BLaER1 (cell line): ENCODE measurements around the gene PRDM8.

ENCODE experiments used
- H3K27ac ChIP-seq: shearing (Covaris generic); formaldehyde crosslinking; 2 replicates; pipeline ENCODE4 v1.8.1; 2022
- H3K27me3 ChIP-seq: shearing (Covaris generic); formaldehyde crosslinking; 2 replicates; pipeline ENCODE4 v1.8.1; 2022
- H3K36me3 ChIP-seq: shearing (Covaris generic); formaldehyde crosslinking; 2 replicates; pipeline ENCODE4 v1.8.1; 2022
- H3K4me1 ChIP-seq: shearing (Covaris generic); formaldehyde crosslinking; 2 replicates; pipeline ENCODE4 v1.8.1; 2022
- H3K4me2 ChIP-seq: shearing (Covaris generic); formaldehyde crosslinking; 2 replicates; pipeline ENCODE4 v1.8.1; 2022
- H3K4me3 ChIP-seq: shearing (Covaris generic); formaldehyde crosslinking; 2 replicates; pipeline ENCODE4 v1.8.1; 2022
- H3K9ac ChIP-seq: shearing (Covaris generic); formaldehyde crosslinking; 2 replicates; pipeline ENCODE4 v1.8.1; 2022
- H3K9me3 ChIP-seq: shearing (Covaris generic); formaldehyde crosslinking; 2 replicates; pipeline ENCODE4 v1.8.1; 2022
- H4K20me1 ChIP-seq: shearing (Covaris generic); formaldehyde crosslinking; 2 replicates; pipeline ENCODE4 v1.8.1; 2022
- Cebpa-rat ChIP-seq: shearing (Covaris generic); IDR thresholded peaks from 2 replicates; pipeline ENCODE4 v1.8.1; 2022

Gene PRDM8

DNA sequence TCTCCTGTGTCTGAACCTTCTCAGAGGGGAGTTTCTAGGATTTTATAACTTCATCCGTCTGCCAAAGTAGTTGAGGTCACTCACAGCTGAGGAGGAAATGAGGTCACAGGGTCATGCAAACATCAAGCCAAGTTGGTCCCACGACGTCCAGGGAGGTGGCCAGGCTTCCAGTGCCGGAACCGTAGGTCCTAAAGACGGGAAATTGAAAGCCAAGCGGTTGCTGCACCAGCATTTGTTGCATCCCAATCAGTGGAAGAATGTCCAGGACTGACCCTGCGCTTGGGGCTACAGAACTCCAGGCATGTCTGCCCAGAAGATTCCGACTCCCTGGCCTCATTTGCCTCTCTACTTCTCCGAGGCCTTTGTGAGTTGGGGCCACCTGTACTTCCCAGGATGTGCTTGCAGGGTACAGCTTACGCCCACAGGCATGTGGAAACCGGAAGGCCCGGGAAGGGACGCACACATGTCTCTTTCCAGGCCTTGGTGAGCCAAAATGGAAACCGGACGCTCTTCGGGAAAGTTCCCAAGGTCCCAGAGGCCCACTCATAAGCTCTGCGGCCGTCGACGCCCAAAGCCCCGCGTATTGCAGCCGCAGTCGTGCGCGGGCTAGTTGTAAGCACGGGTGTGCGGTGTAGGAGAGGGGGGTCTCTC lies 9.3 kb downstream of the PRDM8 start:
- no peak overlapping the region for H3K4me3 ChIP-seq
- no peak overlapping the region for H3K9ac ChIP-seq
- no peak for TF ChIP-seq Cebpa-rat
- no peaks in the 10 kb centered on the region for H3K27me3 ChIP-seq
- peaks cover 10% of the 10 kb centered on the region for H3K4me1 ChIP-seq
- no peaks in the 10 kb centered on the region for H4K20me1 ChIP-seq
- no peaks in the 10 kb centered on the region for H3K9me3 ChIP-seq
- no peak overlapping the region for H3K4me2 ChIP-seq
- no peak overlapping the region for H3K27ac ChIP-seq
- no peaks in the 10 kb centered on the region for H3K36me3 ChIP-seq

DNA sequence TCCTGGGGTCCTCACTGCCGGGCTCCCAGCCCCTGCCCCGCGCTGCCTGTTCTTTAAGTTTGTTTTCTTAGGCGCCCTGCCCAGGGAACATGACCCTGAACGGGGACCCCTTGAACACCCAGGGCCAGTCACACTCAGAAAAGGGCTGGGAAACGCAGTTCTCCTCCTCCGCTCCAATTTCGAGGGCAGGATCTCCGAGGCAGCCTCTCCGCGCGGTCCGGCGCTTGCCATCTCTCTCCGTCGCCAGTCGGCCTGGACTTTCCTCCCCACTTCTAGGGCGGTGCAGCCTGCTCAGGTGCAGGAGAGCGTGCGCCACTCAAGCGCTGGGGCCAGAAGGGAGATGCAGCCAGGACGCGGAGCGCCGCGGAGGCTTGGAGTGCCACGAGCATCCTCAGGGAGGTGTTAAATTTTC lies 9.9 kb downstream of the PRDM8 start:
- Histone ChIP-seq H3K9ac (no peak overlapping the region), H3K27ac (no peak overlapping the region), H3K4me3 (no peak overlapping the region), H3K9me3 (no peaks in the 10 kb centered on the region), H3K27me3 (no peaks in the 10 kb centered on the region), H3K4me2 (no peak overlapping the region), H4K20me1 (no peaks in the 10 kb centered on the region), H3K36me3 (no peaks in the 10 kb centered on the region), H3K4me1 (peaks cover 5% of the 10 kb centered on the region)
- no peak for TF ChIP-seq Cebpa-rat

- Histone ChIP-seq H3K4me2 (no peak overlapping the region), H3K9ac (no peak overlapping the region), H3K4me3 (no peak overlapping the region), H4K20me1 (no peaks in the 10 kb centered on the region), H3K4me1 (peaks cover 5% of the 10 kb centered on the region), H3K27ac (no peak overlapping the region), H3K36me3 (no peaks in the 10 kb centered on the region), H3K9me3 (no peaks in the 10 kb centered on the region), H3K27me3 (no peaks in the 10 kb centered on the region)
- no peak for TF ChIP-seq Cebpa-rat
These were observed 10.4 kb downstream of the PRDM8 start for GRCh38 chr4:80207664-80208063.

DNA sequence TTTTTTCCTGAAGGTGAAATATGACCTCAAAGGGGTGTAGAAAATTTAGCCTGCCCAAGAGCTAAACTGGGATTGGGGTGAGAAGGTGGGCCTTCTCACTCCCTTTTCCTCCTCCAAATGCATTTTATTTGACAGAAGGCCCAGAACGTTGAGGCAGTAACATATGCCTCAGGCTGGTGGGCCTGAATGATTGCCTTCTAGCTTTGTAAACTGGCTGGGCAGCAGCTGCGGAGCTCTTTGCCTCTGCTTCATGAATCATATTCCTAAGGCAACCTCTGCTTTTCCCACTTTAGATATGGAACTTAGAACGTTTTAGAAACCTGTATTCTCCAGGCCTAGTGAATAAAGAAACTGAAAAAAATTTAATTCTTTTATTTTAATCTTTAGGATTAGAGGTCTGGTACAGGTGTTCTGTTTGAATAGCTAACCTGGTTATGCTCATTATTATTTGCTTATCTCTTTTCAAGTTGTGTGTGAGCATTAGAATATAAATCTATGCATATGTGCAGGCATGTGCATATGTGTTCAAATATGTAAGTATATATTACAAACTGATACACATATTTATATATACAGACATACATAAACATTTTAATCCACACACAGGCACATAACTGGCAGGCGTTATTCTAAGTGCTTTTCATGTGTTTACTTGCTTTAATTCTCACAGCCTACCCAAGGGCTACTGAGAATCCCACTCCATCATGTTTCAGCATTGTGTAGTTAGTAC lies 11.5 kb downstream of the PRDM8 start:
- Histone ChIP-seq H3K36me3 (no peaks in the 10 kb centered on the region), H4K20me1 (no peaks in the 10 kb centered on the region), H3K4me2 (no peak overlapping the region), H3K4me1 (peaks cover 3% of the 10 kb centered on the region), H3K27me3 (no peaks in the 10 kb centered on the region), H3K4me3 (no peak overlapping the region), H3K9me3 (no peaks in the 10 kb centered on the region), H3K9ac (no peak overlapping the region), H3K27ac (no peak overlapping the region)
- TF ChIP-seq Cebpa-rat, result no peak

DNA sequence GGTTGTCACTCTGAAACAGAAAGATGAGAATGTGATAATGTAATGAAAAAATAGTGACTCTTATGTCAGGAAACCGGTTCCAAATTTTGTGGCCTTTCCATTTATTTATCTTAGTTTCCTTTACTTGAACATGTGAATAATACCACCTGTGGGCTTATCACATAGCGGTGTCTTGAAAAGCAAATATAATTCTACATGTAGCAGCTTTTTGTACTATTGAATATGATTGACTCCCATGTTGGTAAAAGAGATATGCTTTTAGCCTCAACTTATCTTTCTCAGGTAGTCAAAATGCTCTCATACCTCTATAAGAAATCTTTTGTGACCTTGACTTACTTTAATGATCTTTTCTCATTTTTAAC lies 12.0 kb downstream of the PRDM8 start:
- no peaks in the 10 kb centered on the region for H3K9me3 ChIP-seq
- TF ChIP-seq Cebpa-rat, result no peak

GRCh38 chr4:80210549-80210948 lies 13.2 kb downstream of the PRDM8 start:
- Histone ChIP-seq H3K4me1 (no peaks in the 10 kb centered on the region), H3K36me3 (no peaks in the 10 kb centered on the region), H3K27ac (no peak overlapping the region), H3K4me2 (no peak overlapping the region), H4K20me1 (no peaks in the 10 kb centered on the region), H3K4me3 (no peak overlapping the region), H3K27me3 (no peaks in the 10 kb centered on the region), H3K9ac (no peak overlapping the region), H3K9me3 (no peaks in the 10 kb centered on the region)
- no peak for TF ChIP-seq Cebpa-rat

More for the DNA sequence above, 12.0 kb downstream of the PRDM8 start:
- no peaks in the 10 kb centered on the region for H3K27me3 ChIP-seq
- no peaks in the 10 kb centered on the region for H4K20me1 ChIP-seq
- H3K4me2 ChIP-seq, result no peak overlapping the region
- H3K4me1 ChIP-seq, result no peaks in the 10 kb centered on the region
- no peak overlapping the region for H3K9ac ChIP-seq
- no peak overlapping the region for H3K4me3 ChIP-seq
- H3K27ac ChIP-seq, result no peak overlapping the region
- no peaks in the 10 kb centered on the region for H3K36me3 ChIP-seq

DNA sequence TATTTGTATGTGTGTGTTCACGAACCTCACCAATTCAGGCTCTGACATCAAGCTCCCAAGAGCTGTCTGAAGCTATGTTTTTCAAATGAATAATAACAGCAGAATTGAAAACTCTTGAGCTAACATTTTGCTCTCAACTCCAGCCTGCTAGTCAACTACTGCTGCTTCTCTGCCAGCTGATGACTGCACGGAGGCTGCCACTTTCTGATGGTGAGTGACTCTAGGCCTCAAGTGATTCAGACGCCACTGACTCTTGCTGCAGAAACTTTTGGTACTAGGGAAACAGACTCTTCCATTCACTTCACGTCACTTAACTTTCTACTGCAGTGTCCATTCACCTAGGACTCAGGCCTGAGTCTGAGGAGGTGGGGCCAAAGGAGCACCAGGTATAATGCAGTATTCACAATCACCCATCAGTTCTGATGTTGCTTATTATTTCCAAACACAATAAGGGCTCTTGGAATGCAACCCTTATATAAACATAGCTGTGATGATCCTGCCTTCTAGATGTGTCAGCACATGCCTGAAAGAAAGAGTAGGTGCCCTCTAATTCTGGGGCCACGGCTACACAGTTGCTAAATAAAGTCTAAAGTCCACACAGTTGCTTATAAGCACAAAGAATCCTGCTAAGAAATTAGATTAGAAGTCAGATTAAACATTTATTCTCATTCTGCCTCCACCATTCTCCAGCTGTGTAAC lies 16.0 kb downstream of the PRDM8 start:
- H3K4me2 ChIP-seq, result no peak overlapping the region
- H3K27me3 ChIP-seq, result no peaks in the 10 kb centered on the region
- no peaks in the 10 kb centered on the region for H3K9me3 ChIP-seq

GRCh38 chr4:80215449-80216052 lies 18.2 kb downstream of the PRDM8 start:
- TF ChIP-seq Cebpa-rat, result no peak
- Histone ChIP-seq H3K4me2 (no peak overlapping the region), H3K9ac (no peak overlapping the region), H3K9me3 (no peaks in the 10 kb centered on the region), H4K20me1 (no peaks in the 10 kb centered on the region), H3K27me3 (no peaks in the 10 kb centered on the region), H3K27ac (no peak overlapping the region), H3K4me3 (no peak overlapping the region), H3K36me3 (no peaks in the 10 kb centered on the region), H3K4me1 (no peaks in the 10 kb centered on the region)

More for the DNA sequence above, 16.0 kb downstream of the PRDM8 start:
- Histone ChIP-seq H4K20me1 (no peaks in the 10 kb centered on the region), H3K4me3 (no peak overlapping the region), H3K36me3 (no peaks in the 10 kb centered on the region), H3K9ac (no peak overlapping the region), H3K27ac (no peak overlapping the region), H3K4me1 (no peaks in the 10 kb centered on the region)
- TF ChIP-seq Cebpa-rat, result no peak

- no peaks in the 10 kb centered on the region for H3K36me3 ChIP-seq
- no peaks in the 10 kb centered on the region for H4K20me1 ChIP-seq
- no peaks in the 10 kb centered on the region for H3K4me1 ChIP-seq
- no peaks in the 10 kb centered on the region for H3K27me3 ChIP-seq
- no peak for TF ChIP-seq Cebpa-rat
- H3K9me3 ChIP-seq, result no peaks in the 10 kb centered on the region
- no peak overlapping the region for H3K27ac ChIP-seq
- H3K4me3 ChIP-seq, result no peak overlapping the region
- H3K4me2 ChIP-seq, result no peak overlapping the region
- H3K9ac ChIP-seq, result no peak overlapping the region
These were observed 18.9 kb downstream of the PRDM8 start for GRCh38 chr4:80216100-80216761.
